GM23338 (cell line): Measurements from ENCODE around the gene RNF225. TPM values are rescaled to one million over a fixed set of nuclear protein-coding genes. Genes with fewer than 3 reads are reported as not detected.
A peak's percentile ranks its signal among the peaks of the same experiment; 100 is the strongest.

Experiments
- ATAC-seq: fragments of 200-7000 bp; cut with Tn5 transposase; 3 replicates; pipeline ENCODE4 v1.9.1; 2020
- DNase-seq: peaks from one replicate; pipeline ENCODE4 v3.0.0-alpha.2; 2015; ENCODE audit warnings: low spot score
- H2AFZ ChIP-seq: fragments of 200-600 bp; sonication (generic); 2 replicates; pipeline ENCODE4 v1.8.0; 2016; ENCODE audit warnings: antibody characterized with exemption, mild to moderate bottlenecking, moderate library complexity
- H3F3A ChIP-seq: fragments of 200-600 bp; sonication (generic); replicated peaks from 2 replicates; pipeline ENCODE4 v1.8.0; 2017; ENCODE audit warnings: antibody characterized with exemption, mixed run types, low read depth
- H3K27ac ChIP-seq: fragments of 200-600 bp; sonication (generic); 2 replicates; pipeline ENCODE4 v1.6.1; 2016; ENCODE audit warnings: low read depth
- H3K27me3 ChIP-seq: fragments of 200-600 bp; sonication (generic); 2 replicates; pipeline ENCODE4 v1.8.0; 2016; ENCODE audit warnings: mild to moderate bottlenecking, mixed run types, moderate library complexity; ENCODE audit not compliant: insufficient read depth
- H3K36me3 ChIP-seq: fragments of 200-600 bp; sonication (generic); 2 replicates; pipeline ENCODE4 v1.8.0; 2016; ENCODE audit warnings: mild to moderate bottlenecking; ENCODE audit not compliant: insufficient read depth
- H3K4me1 ChIP-seq: fragments of 200-600 bp; sonication (generic); 2 replicates; pipeline ENCODE4 v1.8.0; 2016; ENCODE audit warnings: mild to moderate bottlenecking, moderate library complexity; ENCODE audit not compliant: insufficient read depth
- H3K4me2 ChIP-seq: fragments of 200-600 bp; sonication (generic); 2 replicates; pipeline ENCODE4 v1.7.1; 2017; ENCODE audit warnings: mixed run types
- H3K4me3 ChIP-seq: fragments of 200-600 bp; sonication (generic); 2 replicates; pipeline ENCODE4 v1.6.1; 2016; ENCODE audit warnings: mixed run types
- H3K79me2 ChIP-seq: fragments of 200-600 bp; sonication (generic); replicated peaks from 2 replicates; pipeline ENCODE4 v1.8.0; 2017; ENCODE audit warnings: mild to moderate bottlenecking; ENCODE audit not compliant: insufficient read depth
- H3K9me2 ChIP-seq: fragments of 200-600 bp; sonication (generic); 2 replicates; pipeline ENCODE4 v1.8.0; 2017; ENCODE audit not compliant: insufficient read depth
- H4K20me1 ChIP-seq: fragments of 200-600 bp; sonication (generic); replicated peaks from 2 replicates; pipeline ENCODE4 v1.8.0; 2017; ENCODE audit warnings: mild to moderate bottlenecking; ENCODE audit not compliant: insufficient read depth
- H3K27ac Mint-ChIP-seq: 2 replicates; pipeline ENCODE4 v1.8.0; 2020; ENCODE audit warnings: inconsistent platforms, mild to moderate bottlenecking, moderate library complexity, mixed read lengths
- H3K27me3 Mint-ChIP-seq: 3 replicates; pipeline ENCODE4 v1.8.0; 2022; ENCODE audit warnings: low read depth, mild to moderate bottlenecking, moderate library complexity, mixed read lengths, inconsistent platforms; ENCODE audit not compliant: insufficient read depth, poor library complexity
- H3K36me3 Mint-ChIP-seq: 3 replicates; pipeline ENCODE4 v1.8.0; 2021; ENCODE audit warnings: low read depth, mild to moderate bottlenecking, inconsistent platforms, moderate library complexity, mixed read lengths
- H3K4me1 Mint-ChIP-seq: 3 replicates; pipeline ENCODE4 v1.8.0; 2020; ENCODE audit warnings: mild to moderate bottlenecking, inconsistent platforms, mixed read lengths
- H3K4me3 Mint-ChIP-seq: 3 replicates; pipeline ENCODE4 v1.8.0; 2021; ENCODE audit warnings: moderate library complexity, mild to moderate bottlenecking, inconsistent platforms, mixed read lengths
- H3K9me3 Mint-ChIP-seq: 3 replicates; pipeline ENCODE4 v1.8.0; 2020; ENCODE audit warnings: moderate library complexity, mild to moderate bottlenecking, inconsistent platforms, mixed read lengths
- ETS1 ChIP-seq: IDR thresholded peaks from 2 replicates; pipeline ENCODE4 v1.6.1; 2016; ENCODE audit warnings: antibody characterized with exemption
- EZH2 ChIP-seq: fragments of 200-600 bp; sonication (generic); IDR thresholded peaks from one replicate; pipeline ENCODE4 v1.8.0; 2017; ENCODE audit warnings: antibody characterized with exemption, mild to moderate bottlenecking, low read depth; ENCODE audit not compliant: unreplicated experiment
- EZH2phosphoT487 ChIP-seq: fragments of 200-600 bp; sonication (generic); IDR thresholded peaks from one replicate; pipeline ENCODE4 v1.8.1; 2018; ENCODE audit warnings: antibody characterized with exemption; ENCODE audit not compliant: unreplicated experiment
- JUNB ChIP-seq: IDR thresholded peaks from one replicate; pipeline ENCODE4 v1.6.1; 2016; ENCODE audit warnings: antibody characterized with exemption; ENCODE audit not compliant: unreplicated experiment
- NANOG ChIP-seq: IDR thresholded peaks from 2 replicates; pipeline ENCODE4 v1.6.1; 2016; ENCODE audit warnings: antibody characterized with exemption, borderline replicate concordance
- POLR2AphosphoS5 ChIP-seq: IDR thresholded peaks from 2 replicates; pipeline ENCODE4 v1.6.1; 2016; ENCODE audit warnings: antibody characterized with exemption, low read depth
- ZNF114 ChIP-seq: fragments of 250-450 bp; sonication (Bioruptor Pico); IDR thresholded peaks from 2 replicates; pipeline ENCODE4 v1.5.0; 2020; ENCODE audit warnings: mild to moderate bottlenecking, moderate library complexity
- ZNF331 ChIP-seq: fragments of 250-450 bp; sonication (Bioruptor Pico); IDR thresholded peaks from 2 replicates; pipeline ENCODE4 v1.5.0; 2020; ENCODE audit warnings: low read depth, mild to moderate bottlenecking, moderate library complexity
- polyA plus RNA-seq: library from polyadenylated mRNA; unstranded; fragments of >200 nt; fragmentation: Nextera tagmentation; extraction: Ambion mirVana; gene quantifications from 2 replicates; pipeline ENCODE4 v1.2.1, GENCODE V29; 2016
- total RNA-seq: library from RNA; depleted of rRNA; stranded (reverse); fragments of >200 nt; shearing (Covaris generic); gene quantifications from 2 replicates; pipeline ENCODE4 v1.2.3, GENCODE V29; 2014
- TF ChIP-seq, protein P1 (sequence below): fragments of 250-450 bp; sonication (Bioruptor Pico); IDR thresholded peaks from 2 replicates; pipeline ENCODE4 v1.5.0; 2020; ENCODE audit warnings: mild to moderate bottlenecking, moderate library complexity

RNF225 gene
- total and polyA plus RNA-seq, 2 experiments from 2014 or later: 0.87 TPM; not detected in 1

DNA sequence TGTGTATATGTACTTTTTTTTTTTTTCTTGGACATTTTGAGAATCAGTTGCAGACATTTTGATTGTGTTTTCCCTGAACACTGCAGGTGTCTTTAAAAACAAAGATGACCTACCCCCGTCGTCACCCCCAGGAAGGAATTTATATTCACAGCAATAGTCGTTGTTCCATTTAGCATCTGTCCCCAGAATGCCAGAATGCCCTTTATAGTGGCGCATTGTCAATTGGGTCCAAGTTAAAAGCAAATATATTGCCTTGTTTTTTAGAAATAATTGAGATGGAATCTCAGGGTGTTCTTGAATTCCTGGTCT is 1.8 kb upstream of the RNF225 start:
- Histone ChIP-seq H3K79me2 (peaks cover 33% of the 10 kb centered on the region), H3K4me2 (no peak overlapping the region), H3F3A (peaks cover 67% of the 10 kb centered on the region), H3K9me2 (no peaks in the 10 kb centered on the region), H3K4me3 (no peak overlapping the region), H3K36me3 (peaks cover 43% of the 10 kb centered on the region), H3K27ac (0 out of 2 replicates have a peak overlapping the region, but pooled peaks have one; percentile 45), H3K27me3 (peaks cover 17% of the 10 kb centered on the region), H3K4me1 (peaks cover 5% of the 10 kb centered on the region; the same call in 1 of the 2 replicates), H2AFZ (no peak overlapping the region), H4K20me1 (peaks cover 32% of the 10 kb centered on the region)
- no peaks in the 10 kb centered on the region for H3K9me3 Mint-ChIP-seq
- H3K27me3 Mint-ChIP-seq: peaks cover 23% of the 10 kb centered on the region
- TF ChIP-seq POLR2AphosphoS5 (no peak), NANOG (no peak), ZNF114 (CRISPR knock-in tag) (no peak)
- ATAC-seq: no peak
- peak overlapping the region; percentile 5; the same call in 1 of the 3 replicates for H3K4me3 Mint-ChIP-seq
- DNase-seq: no peak
- no peak overlapping the region for H3K27ac Mint-ChIP-seq
- H3K4me1 Mint-ChIP-seq: peaks cover 17% of the 10 kb centered on the region
- peaks cover 64% of the 10 kb centered on the region for H3K36me3 Mint-ChIP-seq

DNA sequence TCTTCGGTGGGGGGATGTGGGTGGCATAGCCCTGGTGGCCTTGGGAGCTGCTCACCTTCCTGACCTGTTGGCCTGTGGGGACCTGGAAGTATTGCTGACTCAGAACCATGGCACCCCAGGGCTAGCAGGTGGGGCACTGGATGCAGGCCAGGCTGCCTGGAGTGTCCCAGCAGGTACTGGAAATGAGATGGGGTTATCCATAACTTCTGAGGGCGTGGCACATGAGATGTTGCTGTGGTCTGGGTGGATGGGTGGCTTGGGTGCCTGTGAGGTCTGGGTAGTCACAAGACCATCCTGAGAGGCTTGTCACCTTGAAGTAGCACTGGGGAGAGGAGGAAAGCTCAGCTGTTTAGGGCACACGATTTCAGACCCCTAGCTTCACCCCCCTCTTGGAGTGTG is 636 bp upstream of the RNF225 start:
- H3K4me3 Mint-ChIP-seq: peak overlapping the region; percentile 13; the same call in 1 of the 3 replicates
- H3K4me2 ChIP-seq: no peak overlapping the region

More for the DNA sequence above, 636 bp upstream of the RNF225 start:
- H3K4me1 ChIP-seq: peaks cover 5% of the 10 kb centered on the region; the same call in 1 of the 2 replicates
- H3K27ac ChIP-seq: 0 out of 2 replicates have a peak overlapping the region, but pooled peaks have one; percentile 45
- H4K20me1 ChIP-seq: peaks cover 24% of the 10 kb centered on the region
- ATAC-seq: no peak
- Mint-ChIP-seq H3K27ac (peak overlapping the region; percentile 23; the same call in 1 of the 2 replicates), H3K27me3 (peaks cover 29% of the 10 kb centered on the region), H3K36me3 (peaks cover 53% of the 10 kb centered on the region), H3K9me3 (no peaks in the 10 kb centered on the region), H3K4me1 (peaks cover 10% of the 10 kb centered on the region)
- peaks cover 32% of the 10 kb centered on the region for H3K36me3 ChIP-seq
- no peak overlapping the region; the same call in 1 of the 2 replicates for H3K4me3 ChIP-seq
- DNase-seq: no peak
- peaks cover 61% of the 10 kb centered on the region for H3F3A ChIP-seq
- H3K79me2 ChIP-seq: peaks cover 22% of the 10 kb centered on the region
- H2AFZ ChIP-seq: no peak overlapping the region
- TF ChIP-seq, protein P1, sequence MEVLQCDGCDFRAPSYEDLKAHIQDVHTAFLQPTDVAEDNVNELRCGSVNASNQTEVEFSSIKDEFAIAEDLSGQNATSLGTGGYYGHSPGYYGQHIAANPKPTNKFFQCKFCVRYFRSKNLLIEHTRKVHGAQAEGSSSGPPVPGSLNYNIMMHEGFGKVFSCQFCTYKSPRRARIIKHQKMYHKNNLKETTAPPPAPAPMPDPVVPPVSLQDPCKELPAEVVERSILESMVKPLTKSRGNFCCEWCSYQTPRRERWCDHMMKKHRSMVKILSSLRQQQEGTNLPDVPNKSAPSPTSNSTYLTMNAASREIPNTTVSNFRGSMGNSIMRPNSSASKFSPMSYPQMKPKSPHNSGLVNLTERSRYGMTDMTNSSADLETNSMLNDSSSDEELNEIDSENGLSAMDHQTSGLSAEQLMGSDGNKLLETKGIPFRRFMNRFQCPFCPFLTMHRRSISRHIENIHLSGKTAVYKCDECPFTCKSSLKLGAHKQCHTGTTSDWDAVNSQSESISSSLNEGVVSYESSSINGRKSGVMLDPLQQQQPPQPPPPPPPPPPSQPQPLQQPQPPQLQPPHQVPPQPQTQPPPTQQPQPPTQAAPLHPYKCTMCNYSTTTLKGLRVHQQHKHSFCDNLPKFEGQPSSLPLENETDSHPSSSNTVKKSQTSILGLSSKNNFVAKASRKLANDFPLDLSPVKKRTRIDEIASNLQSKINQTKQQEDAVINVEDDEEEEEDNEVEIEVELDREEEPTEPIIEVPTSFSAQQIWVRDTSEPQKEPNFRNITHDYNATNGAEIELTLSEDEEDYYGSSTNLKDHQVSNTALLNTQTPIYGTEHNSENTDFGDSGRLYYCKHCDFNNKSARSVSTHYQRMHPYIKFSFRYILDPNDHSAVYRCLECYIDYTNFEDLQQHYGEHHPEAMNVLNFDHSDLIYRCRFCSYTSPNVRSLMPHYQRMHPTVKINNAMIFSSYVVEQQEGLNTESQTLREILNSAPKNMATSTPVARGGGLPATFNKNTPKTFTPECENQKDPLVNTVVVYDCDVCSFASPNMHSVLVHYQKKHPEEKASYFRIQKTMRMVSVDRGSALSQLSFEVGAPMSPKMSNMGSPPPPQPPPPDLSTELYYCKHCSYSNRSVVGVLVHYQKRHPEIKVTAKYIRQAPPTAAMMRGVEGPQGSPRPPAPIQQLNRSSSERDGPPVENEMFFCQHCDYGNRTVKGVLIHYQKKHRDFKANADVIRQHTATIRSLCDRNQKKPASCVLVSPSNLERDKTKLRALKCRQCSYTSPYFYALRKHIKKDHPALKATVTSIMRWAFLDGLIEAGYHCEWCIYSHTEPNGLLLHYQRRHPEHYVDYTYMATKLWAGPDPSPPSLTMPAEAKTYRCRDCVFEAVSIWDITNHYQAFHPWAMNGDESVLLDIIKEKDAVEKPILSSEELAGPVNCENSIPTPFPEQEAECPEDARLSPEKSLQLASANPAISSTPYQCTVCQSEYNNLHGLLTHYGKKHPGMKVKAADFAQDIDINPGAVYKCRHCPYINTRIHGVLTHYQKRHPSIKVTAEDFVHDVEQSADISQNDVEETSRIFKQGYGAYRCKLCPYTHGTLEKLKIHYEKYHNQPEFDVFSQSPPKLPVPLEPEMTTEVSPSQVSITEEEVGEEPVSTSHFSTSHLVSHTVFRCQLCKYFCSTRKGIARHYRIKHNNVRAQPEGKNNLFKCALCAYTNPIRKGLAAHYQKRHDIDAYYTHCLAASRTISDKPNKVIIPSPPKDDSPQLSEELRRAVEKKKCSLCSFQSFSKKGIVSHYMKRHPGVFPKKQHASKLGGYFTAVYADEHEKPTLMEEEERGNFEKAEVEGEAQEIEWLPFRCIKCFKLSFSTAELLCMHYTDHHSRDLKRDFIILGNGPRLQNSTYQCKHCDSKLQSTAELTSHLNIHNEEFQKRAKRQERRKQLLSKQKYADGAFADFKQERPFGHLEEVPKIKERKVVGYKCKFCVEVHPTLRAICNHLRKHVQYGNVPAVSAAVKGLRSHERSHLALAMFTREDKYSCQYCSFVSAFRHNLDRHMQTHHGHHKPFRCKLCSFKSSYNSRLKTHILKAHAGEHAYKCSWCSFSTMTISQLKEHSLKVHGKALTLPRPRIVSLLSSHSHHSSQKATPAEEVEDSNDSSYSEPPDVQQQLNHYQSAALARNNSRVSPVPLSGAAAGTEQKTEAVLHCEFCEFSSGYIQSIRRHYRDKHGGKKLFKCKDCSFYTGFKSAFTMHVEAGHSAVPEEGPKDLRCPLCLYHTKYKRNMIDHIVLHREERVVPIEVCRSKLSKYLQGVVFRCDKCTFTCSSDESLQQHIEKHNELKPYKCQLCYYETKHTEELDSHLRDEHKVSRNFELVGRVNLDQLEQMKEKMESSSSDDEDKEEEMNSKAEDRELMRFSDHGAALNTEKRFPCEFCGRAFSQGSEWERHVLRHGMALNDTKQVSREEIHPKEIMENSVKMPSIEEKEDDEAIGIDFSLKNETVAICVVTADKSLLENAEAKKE (CRISPR knock-in tag): no peak
- TF ChIP-seq JUNB (no peak), POLR2AphosphoS5 (no peak), ETS1 (no peak), EZH2phosphoT487 (no peak), ZNF331 (CRISPR knock-in tag) (no peak), EZH2 (no peak), ZNF114 (CRISPR knock-in tag) (no peak)
- H3K27me3 ChIP-seq: peaks cover 17% of the 10 kb centered on the region
- H3K9me2 ChIP-seq: no peaks in the 10 kb centered on the region
